ENCODE measurements around the gene OBI1. TPM values are rescaled to one million over a fixed set of nuclear protein-coding genes. Genes with fewer than 3 reads are reported as not detected.

The OBI1 gene
- total RNA-seq, 4 donors from 2014 or later, result 5.3 to 10.6 (median 6.7) TPM

GRCh38 chr13:78662467-78662866, 3.5 kb upstream of the OBI1 start:
- 92% methylated on average over 2 of the region's 2 CpGs for WGBS
- DNase-seq (ENCODE audit: low spot score in 2 of 2), result no peak

GRCh38 chr13:78660495-78660857, 1.5 kb upstream of the OBI1 start:
- DNase-seq (ENCODE audit: low spot score in 2 of 2), result no peak
- H3K4me3 ChIP-seq, result peak overlapping the region; percentile 65
- no peaks in the 10 kb centered on the region for H3K27me3 ChIP-seq
- no peak overlapping the region for H3K27ac ChIP-seq
- TF ChIP-seq EP300 (IDR thresholded peaks at IDR 0.05) (no peak), POLR2A (IDR thresholded peaks at IDR 0.05) (no peak)
- H3K36me3 ChIP-seq, result no peaks in the 10 kb centered on the region
- peaks cover 31% of the 10 kb centered on the region for H3K4me1 ChIP-seq
- H3K9me3 ChIP-seq, result no peaks in the 10 kb centered on the region
- WGBS, result 84% methylated on average over 4 of the region's 4 CpGs

More at GRCh38 chr13:78662467-78662866, 3.5 kb upstream of the OBI1 start:
- TF ChIP-seq POLR2AphosphoS5 (IDR thresholded peaks at IDR 0.05) (no peak), EP300 (IDR thresholded peaks at IDR 0.05) (no peak), POLR2A (IDR thresholded peaks at IDR 0.05) (no peak), CTCF (IDR thresholded peaks at IDR 0.05) (no peak)
- peaks cover 18% of the 10 kb centered on the region for H3K4me1 ChIP-seq
- H3K27ac ChIP-seq, result no peak overlapping the region
- no peaks in the 10 kb centered on the region for H3K36me3 ChIP-seq
- no peaks in the 10 kb centered on the region for H3K9me3 ChIP-seq
- no peak overlapping the region for H3K4me3 ChIP-seq
- H3K27me3 ChIP-seq, result no peaks in the 10 kb centered on the region

- Histone ChIP-seq H3K9me3 (no peaks in the 10 kb centered on the region), H3K27ac (no peak overlapping the region), H3K4me1 (peaks cover 31% of the 10 kb centered on the region), H3K27me3 (no peaks in the 10 kb centered on the region), H3K4me3 (peak overlapping the region; percentile 65), H3K36me3 (no peaks in the 10 kb centered on the region)
- no peak for TF ChIP-seq EP300 (IDR thresholded peaks at IDR 0.05)
- no peak for TF ChIP-seq CTCF (IDR thresholded peaks at IDR 0.05)
- TF ChIP-seq POLR2AphosphoS5 (IDR thresholded peaks at IDR 0.05), result no peak
- no peak for TF ChIP-seq POLR2A (IDR thresholded peaks at IDR 0.05)
- no peak for DNase-seq (ENCODE audit: low spot score in 2 of 2)
- 38% methylated on average over 20 of the region's 20 CpGs for WGBS
Observed at GRCh38 chr13:78659732-78660494, 958 bp upstream of the OBI1 start.

GRCh38 chr13:78659450-78659730, 435 bp upstream of the OBI1 start:
- Histone ChIP-seq H3K27ac (no peak overlapping the region), H3K4me1 (peaks cover 31% of the 10 kb centered on the region), H3K36me3 (no peaks in the 10 kb centered on the region), H3K4me3 (peak overlapping the region; percentile 65), H3K27me3 (no peaks in the 10 kb centered on the region), H3K9me3 (no peaks in the 10 kb centered on the region)
- TF ChIP-seq POLR2AphosphoS5 (IDR thresholded peaks at IDR 0.05) (no peak), CTCF (IDR thresholded peaks at IDR 0.05) (no peak), EP300 (IDR thresholded peaks at IDR 0.05) (no peak), POLR2A (IDR thresholded peaks at IDR 0.05) (no peak)
- 6% methylated on average over 8 of the region's 8 CpGs for WGBS
- DNase-seq (ENCODE audit: low spot score in 2 of 2), result no peak

GRCh38 chr13:78657699-78658629, 991 bp downstream of the OBI1 start:
- Histone ChIP-seq H3K36me3 (no peaks in the 10 kb centered on the region), H3K27me3 (no peaks in the 10 kb centered on the region), H3K9me3 (no peaks in the 10 kb centered on the region), H3K4me3 (peak overlapping the region; percentile 65), H3K4me1 (peaks cover 31% of the 10 kb centered on the region), H3K27ac (peak overlapping the region; percentile 64)
- 16% methylated on average over 12 of the region's 12 CpGs for WGBS
- no peak for DNase-seq (ENCODE audit: low spot score in 2 of 2)
- TF ChIP-seq POLR2A (IDR thresholded peaks at IDR 0.05) (no peak), EP300 (IDR thresholded peaks at IDR 0.05) (no peak), POLR2AphosphoS5 (IDR thresholded peaks at IDR 0.05) (no peak), CTCF (IDR thresholded peaks at IDR 0.05) (no peak)
